HG03460 (cell line): Measurements from ENCODE around the gene TMCO5A.
"Not testable (repeated sequence)": the region's sequence is repeated elsewhere in the genome, so short reads cannot be mapped to it uniquely, and the experiment has no call there.

ENCODE experiments used
- ATAC-seq: cut with Tn5 transposase; IDR thresholded peaks from one replicate; pipeline ENCODE4 v1.9.1; 2021; ENCODE audit not compliant: unreplicated experiment

The TMCO5A gene

GRCh38 chr15:37934340-37934739 is at the start of gene TMCO5A:
TSS of gene TMCO5A (plus strand) at chr15:37934640. CDS start at chr15:37936324, 1,684 bp downstream.
- no peak for ATAC-seq

GRCh38 chr15:37885651-37886050 is 48.8 kb upstream of the TMCO5A start:
- ATAC-seq: no peak

- ATAC-seq: no peak
These were observed 46.1 kb upstream of the TMCO5A start for GRCh38 chr15:37888356-37888755.

GRCh38 chr15:37891766-37892368 is 42.6 kb upstream of the TMCO5A start:
- ATAC-seq: no peak

GRCh38 chr15:37893309-37893708 is 41.1 kb upstream of the TMCO5A start:
- ATAC-seq: no peak

- no peak for ATAC-seq
These were observed 36.1 kb upstream of the TMCO5A start for GRCh38 chr15:37898362-37898761.

- no peak for ATAC-seq
These were observed 33.9 kb upstream of the TMCO5A start for GRCh38 chr15:37900326-37901221.

GRCh38 chr15:37902126-37902525 is 32.3 kb upstream of the TMCO5A start:
- ATAC-seq: no peak

- ATAC-seq: no peak
These were observed 30.4 kb upstream of the TMCO5A start for GRCh38 chr15:37903919-37904625.

GRCh38 chr15:37907136-37907535 is 27.3 kb upstream of the TMCO5A start:
- ATAC-seq: no peak

GRCh38 chr15:37921527-37922385 is 12.7 kb upstream of the TMCO5A start:
- ATAC-seq: no peak

- no peak for ATAC-seq
These were observed 8.3 kb upstream of the TMCO5A start for GRCh38 chr15:37926136-37926535.

GRCh38 chr15:37929238-37929637 is 5.2 kb upstream of the TMCO5A start:
- ATAC-seq: no peak

- ATAC-seq: no peak
These were observed 3.1 kb upstream of the TMCO5A start for GRCh38 chr15:37931321-37931720.

GRCh38 chr15:37931868-37932267 is 2.6 kb upstream of the TMCO5A start:
- no peak for ATAC-seq

- no peak for ATAC-seq
These were observed 1.9 kb upstream of the TMCO5A start for GRCh38 chr15:37932549-37932948.

- no peak for ATAC-seq
These were observed 774 bp upstream of the TMCO5A start for GRCh38 chr15:37933666-37934065.

GRCh38 chr15:37940876-37941275 is 6.4 kb downstream of the TMCO5A start:
- ATAC-seq: no peak

GRCh38 chr15:37941779-37942178 is 7.3 kb downstream of the TMCO5A start:
- no peak for ATAC-seq

- ATAC-seq: no peak
These were observed 17.6 kb downstream of the TMCO5A start for GRCh38 chr15:37951999-37952398.

GRCh38 chr15:37960742-37961141 is 26.3 kb downstream of the TMCO5A start:
- ATAC-seq: not testable (repeated sequence)
